Activated CD4-positive, alpha-beta T cell treated with anti-CD3 and anti-CD28 coated beads for 48 hours (primary cell): ENCODE data around the gene MRTFB.

ENCODE experiments used
- DNase-seq: peaks from one replicate; pipeline ENCODE4 v3.0.0-alpha.2; 2020

Gene MRTFB

GRCh38 chr16:14196011-14196410 lies 124.9 kb downstream of the MRTFB start:
- no peak for DNase-seq

- DNase-seq: no peak
Measured at GRCh38 chr16:14196539-14196938, 125.4 kb downstream of the MRTFB start.

- no peak for DNase-seq
Measured at GRCh38 chr16:14198012-14198411, 126.9 kb downstream of the MRTFB start.

DNA sequence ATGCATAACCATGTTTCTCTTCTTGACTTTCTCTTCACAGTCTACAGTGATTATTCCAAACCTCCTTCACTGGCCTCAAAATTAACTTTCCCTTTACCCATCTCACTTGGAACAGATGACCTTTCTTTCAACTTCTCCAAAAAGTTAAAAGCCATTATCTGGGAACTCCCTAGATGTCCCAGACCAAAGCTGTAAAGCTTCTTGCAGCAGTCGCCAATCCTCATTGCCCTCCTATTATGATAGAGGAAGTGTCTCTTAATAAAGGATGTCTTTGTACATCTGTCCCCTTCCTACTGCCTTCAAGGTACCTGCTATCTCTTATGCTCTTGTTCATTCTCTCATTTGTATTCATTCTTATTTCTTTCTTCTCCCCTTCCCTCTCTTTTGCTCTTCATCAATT lies 127.5 kb downstream of the MRTFB start:
- no peak for DNase-seq

DNA sequence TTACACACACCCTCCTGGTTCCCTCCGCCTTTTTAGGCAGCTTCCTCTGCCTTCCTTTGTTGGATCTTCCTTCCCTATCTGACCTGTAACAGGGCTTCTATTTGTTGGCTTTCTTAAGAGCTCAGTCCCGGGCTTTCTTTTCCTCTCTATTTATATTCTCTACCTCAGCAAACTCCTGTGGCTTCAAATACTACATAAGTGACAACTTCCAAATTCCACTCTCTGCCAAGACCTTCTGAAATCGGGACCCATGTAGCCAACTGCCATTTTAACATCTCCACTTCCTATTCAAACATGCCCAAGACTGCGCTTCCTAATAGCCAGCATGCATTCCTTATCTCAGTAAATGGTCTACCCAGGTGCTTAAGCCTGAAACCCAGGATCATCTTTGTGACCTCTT lies 128.1 kb downstream of the MRTFB start:
- DNase-seq: no peak

DNA sequence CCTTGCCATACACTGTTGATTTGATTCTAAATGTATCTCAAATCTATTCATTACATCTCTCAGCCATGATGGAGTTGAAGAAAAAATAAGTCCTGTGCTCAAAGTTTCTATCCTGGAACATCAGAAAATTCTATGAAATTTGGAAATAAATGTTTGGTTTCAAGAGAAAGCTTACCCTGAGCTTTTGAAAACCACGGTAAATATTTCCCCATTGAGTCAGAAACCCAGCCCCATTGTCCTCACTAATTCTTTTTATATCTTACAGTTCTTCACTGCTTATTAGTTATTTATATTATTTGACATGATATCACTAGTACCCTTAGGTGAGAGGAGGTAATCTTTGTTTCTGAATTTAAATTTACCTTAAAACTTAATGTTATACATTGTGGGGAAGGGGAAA lies 128.5 kb downstream of the MRTFB start:
- DNase-seq: no peak

- no peak for DNase-seq
Measured at GRCh38 chr16:14202095-14202494, 131.0 kb downstream of the MRTFB start.

DNA sequence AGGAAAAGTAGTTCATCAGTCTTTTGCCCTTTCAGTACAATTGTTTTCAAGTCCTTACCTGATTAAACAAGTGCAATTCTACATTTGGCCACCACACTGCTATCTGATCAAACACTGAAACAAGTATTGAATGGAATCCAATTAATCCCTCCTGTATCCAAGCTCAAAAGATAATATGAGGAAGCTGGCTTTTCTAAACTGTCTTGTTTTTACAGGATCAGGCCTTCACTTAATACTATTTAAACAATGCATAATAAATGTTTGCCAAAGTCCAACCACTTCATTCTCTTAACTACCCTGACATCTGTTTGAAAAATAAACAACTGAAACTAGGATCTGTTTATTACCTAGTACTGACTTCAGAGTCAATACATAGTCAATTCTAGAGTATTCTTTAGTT lies 131.6 kb downstream of the MRTFB start:
- no peak for DNase-seq

- DNase-seq: no peak
Measured at GRCh38 chr16:14203166-14203565, 132.0 kb downstream of the MRTFB start.

GRCh38 chr16:14205666-14206065 lies 134.5 kb downstream of the MRTFB start:
- no peak for DNase-seq

GRCh38 chr16:14211856-14212543 lies 140.9 kb downstream of the MRTFB start:
- DNase-seq: no peak

- no peak for DNase-seq
Measured at GRCh38 chr16:14215941-14216340, 144.8 kb downstream of the MRTFB start.

GRCh38 chr16:14219983-14220382 lies 148.9 kb downstream of the MRTFB start:
- DNase-seq: no peak

DNA sequence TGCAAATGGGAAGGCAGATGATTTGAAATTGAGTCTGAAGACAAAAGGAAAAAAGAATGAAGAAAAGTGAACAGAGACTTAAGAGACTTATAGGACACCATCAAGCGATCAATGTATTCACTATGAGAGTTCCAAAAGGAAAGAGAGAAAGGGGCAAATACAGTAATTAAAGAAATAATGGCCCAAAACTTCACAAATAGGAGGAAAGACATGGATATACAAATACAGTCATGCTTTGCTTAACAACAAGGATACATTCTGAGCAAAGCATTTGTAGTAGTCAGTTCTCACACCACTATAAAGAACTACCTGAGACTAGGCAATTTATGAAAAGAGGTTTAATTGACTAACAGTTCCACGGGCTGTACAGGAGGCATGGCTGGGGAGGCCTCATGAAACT lies 152.5 kb downstream of the MRTFB start:
- DNase-seq: no peak

DNA sequence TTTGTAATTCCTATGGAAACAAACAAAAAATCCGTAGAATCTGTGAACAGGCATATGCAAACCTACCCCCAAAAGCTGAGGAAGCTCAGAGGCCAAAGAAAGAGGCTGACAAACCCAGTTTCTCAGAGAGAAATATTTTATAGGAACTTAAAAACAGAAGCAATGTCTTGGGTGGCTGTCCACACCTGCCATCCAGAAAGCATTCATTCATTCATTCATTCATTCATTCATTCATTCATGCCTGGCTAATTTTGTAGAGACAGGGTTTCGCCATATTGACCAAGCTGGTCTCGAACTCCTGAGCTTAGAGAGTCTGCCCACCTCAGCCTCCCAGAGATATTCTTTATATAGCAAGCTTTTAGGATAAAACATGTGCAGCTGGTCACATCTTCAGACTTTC lies 154.3 kb downstream of the MRTFB start:
- no peak for DNase-seq

- no peak for DNase-seq
Measured at GRCh38 chr16:14232106-14232864, 161.2 kb downstream of the MRTFB start.

- DNase-seq: no peak
Measured at GRCh38 chr16:14236401-14236800, 165.3 kb downstream of the MRTFB start.

GRCh38 chr16:14238756-14239155 lies 167.6 kb downstream of the MRTFB start:
- no peak for DNase-seq

DNA sequence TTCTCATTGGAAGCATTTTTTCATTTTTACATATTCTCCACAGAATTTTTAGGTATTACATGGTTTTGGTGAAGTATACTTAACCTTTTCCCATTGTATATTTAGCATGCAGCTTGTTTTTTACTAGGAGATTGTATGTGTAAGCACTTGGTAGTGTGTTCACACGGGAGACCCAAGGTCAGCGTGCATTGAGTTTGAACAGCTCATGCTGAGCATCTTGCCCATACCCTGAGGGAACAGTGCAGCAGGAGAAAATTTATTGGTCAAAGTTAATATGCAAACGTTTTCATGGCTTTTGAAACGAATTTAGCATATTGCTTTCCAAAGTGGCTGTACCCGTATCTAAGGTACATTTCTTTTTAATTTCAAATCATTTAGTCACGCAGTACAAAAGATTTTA lies 168.7 kb downstream of the MRTFB start:
- DNase-seq: no peak

- DNase-seq: no peak
Measured at GRCh38 chr16:14240219-14240843, 169.2 kb downstream of the MRTFB start.

DNA sequence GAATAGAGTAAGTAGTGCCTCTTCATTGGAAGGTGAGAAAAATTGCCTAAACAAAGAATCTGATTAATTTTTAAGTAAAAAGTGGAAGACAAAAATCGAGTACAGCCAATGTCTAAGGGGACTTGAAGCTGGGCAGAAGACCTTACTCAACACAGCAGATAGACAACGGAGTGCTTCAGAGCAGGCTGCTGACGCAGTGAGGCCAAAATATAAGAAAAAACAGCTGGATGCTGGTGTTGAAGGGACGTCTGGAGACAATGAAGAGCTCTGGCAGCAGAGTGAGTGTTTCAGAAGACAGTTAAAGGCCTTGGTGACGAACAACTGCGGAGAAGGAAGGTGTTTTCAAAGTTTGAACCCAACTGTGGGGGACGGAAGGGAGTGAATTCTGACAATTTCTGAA lies 169.8 kb downstream of the MRTFB start:
- DNase-seq: no peak

DNA sequence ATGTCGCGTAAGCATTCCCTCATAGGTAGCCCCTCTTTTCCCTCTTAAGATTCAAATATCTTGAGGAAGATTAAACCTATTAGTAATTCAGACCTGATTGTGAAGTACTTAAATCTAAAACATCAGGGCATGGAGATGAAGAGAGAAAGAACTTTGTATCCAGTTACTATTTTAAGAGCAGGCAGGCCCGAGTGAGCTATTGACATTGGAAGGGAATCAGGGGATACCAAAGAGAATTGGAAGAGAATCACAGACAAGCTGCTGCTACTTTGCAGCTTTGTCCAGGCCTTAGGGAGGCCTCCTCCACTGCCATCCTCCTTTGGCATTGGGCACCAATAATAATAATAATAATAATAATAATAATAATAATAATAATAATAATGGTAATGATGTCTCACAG lies 170.5 kb downstream of the MRTFB start:
- no peak for DNase-seq

GRCh38 chr16:14242769-14243168 lies 171.7 kb downstream of the MRTFB start:
- DNase-seq: no peak
